GM21576 (cell line): ENCODE measurements around the gene WASHC2A.
"Not testable (repeated sequence)": the region's sequence is repeated elsewhere in the genome, so short reads cannot be mapped to it uniquely, and the experiment has no call there.

ENCODE experiments used
- ATAC-seq: cut with Tn5 transposase; IDR thresholded peaks from one replicate; pipeline ENCODE4 v1.9.1; 2021; ENCODE audit warnings: mild to moderate bottlenecking, moderate library complexity; ENCODE audit not compliant: unreplicated experiment

Gene WASHC2A

DNA sequence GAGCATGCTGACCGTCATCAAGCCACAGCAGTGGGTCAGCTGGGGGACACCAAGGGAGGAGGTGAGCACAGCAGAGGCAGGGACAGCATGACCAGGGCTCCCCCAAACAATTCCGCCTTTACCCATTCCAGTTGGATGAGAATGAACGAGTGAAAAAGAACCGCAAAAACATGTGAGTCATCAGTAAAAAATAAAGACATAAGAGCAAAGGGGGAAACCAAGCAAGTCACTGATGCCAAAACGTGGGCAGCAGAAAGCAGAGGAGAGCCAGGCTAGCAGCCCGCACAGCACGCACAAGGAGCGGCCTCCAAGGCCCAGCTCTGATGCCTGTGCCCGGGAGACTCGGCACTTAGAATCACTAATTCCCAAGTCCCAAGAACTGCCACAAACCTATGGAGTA is 7.8 kb upstream of the WASHC2A start:
- ATAC-seq: not testable (repeated sequence)

DNA sequence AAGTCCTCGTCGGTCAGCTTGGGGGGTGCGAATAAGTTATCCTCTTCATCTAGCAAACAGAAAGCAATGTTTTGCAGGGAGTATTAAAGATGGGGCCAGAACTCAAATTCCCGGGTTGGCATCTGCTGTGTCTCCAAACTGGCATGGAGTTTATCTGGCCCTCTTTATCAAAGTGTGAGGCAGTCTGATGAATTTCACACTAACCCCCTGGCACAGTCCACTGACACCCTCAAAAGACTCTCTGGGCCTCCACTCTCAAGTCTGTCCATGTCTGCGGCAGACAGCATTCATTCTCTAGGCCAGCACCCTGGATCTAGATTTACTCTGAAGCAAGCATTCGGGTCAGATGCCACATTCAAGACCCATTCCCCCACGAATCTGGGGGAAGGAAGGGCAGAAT is 6.2 kb upstream of the WASHC2A start:
- not testable (repeated sequence) for ATAC-seq

DNA sequence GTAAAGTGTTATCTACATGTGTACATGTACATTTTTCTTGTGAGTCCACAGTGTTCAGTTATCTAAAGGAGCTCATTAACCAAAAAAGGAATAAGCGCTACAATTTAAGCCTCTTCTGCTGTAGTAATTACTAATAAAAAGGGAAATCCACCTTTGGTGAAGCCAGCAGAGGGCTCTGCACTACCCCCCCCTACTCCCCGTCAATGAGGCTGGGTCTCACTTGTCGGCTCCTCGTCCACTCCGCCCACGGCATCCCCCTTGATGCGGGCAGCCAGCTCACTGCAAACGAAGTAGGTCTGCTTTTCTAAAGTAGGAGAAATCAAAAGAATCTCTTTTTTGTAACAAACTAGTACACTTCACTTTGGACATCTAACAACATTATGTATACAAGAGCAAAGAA is 4.7 kb upstream of the WASHC2A start:
- ATAC-seq: no peak

DNA sequence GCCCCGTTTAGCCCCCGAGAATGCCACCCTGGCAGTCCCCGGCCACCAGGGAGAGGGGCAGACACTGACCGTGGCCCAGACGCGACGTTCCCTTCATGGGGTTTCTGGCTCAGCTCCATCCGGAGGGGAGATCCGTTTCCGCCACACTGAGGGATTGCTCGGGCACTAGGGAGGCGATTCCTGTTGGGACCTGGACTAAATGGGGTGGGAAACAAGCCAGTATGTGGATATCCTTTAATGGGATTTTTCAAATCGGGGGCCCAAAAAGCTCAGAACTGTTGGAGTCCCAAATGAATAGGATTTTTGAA is 552 bp downstream of the WASHC2A start:
- ATAC-seq: not testable (repeated sequence)

DNA sequence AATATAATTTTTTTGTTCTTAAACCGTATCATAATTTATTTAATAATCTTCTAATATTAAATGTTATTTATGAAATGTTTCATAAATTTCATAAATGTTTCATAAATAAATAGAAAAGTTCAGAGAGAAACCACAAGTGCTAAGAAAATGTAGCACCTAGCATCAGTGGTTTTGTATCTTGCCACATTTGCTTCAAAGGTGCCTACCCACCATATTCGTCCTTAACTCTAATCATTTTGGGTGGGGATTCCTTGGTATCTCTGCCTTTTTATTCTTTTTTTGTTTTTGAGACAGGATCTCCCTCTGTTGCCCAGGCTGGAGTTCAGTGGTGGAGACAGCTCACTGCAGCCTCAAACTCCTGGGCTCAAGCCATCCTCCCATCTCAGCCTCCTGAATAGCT is 7.4 kb downstream of the WASHC2A start:
- not testable (repeated sequence) for ATAC-seq

DNA sequence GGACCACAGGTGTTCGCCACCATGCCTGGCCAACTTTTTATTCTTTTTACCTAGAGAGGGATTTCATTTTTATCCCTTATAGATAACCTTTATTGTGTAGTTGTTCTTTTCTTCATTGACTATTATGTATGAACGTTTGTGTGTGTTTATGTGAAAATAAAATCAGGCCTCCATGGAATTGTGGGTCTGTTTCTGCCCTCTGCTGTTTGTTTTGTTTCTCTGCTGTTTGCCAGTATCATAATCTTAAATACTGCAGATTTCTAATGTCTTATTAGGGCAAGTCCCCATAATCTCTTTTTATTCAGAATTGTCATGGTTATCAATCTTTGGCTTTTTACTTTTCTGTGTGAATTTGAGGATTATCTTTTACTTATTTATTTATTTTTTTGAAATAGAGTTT is 7.8 kb downstream of the WASHC2A start:
- ATAC-seq: not testable (repeated sequence)

DNA sequence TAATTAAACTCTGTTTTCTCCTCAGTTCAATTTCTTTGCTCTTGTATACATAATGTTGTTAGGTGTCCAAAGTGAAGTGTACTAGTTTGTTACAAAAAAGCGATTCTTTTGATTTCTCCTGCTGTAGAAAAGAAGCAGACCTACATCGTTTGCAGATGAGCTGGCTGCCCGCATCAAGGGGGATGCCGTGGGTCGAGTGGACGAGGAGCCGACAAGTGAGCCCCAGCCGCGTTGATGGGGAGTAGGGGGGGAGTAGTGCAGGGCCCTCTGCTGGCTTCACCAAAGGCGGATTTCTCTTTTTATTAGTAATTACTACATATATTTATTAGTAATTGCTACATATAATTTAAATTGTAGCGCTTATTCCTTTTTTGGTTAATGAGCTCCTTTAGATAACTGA is 23.6 kb downstream of the WASHC2A start:
- not testable (repeated sequence) for ATAC-seq

DNA sequence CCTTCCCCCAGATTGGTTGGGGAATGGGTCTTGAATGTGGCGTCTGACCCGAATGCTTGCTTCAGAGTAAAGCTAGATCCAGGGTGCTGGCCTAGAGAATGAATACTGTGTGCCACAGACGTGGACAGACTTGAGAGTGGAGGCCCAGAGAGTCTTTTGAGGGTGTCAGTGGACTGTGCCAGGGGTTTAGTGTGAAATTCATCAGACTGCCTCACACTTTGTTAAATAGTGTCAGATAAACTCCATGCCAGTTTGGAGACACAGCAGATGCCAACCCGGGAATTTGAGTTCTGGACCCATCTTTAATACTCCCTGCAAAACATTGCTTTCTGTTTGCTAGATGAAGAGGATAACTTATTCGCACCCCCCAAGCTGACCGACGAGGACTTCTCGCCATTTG is 25.2 kb downstream of the WASHC2A start:
- ATAC-seq: not testable (repeated sequence)

DNA sequence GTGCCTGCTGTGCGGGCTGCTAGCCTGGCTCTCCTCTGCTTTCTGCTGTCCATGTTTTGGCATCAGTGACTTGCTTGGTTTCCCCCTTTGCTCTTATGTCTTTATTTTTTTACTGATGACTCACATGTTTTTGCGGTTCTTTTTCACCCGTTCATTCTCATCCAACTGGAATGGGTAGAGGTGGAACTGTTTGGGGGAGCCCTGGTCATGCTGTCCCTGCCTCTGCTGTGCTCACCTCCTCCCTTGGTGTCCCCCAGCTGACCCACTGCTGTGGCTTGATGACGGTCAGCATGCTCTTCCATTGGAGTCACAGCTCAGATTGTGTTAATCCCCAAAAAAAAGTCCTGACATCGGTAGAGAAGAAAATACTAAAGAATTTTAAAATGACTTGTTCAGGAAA is 26.9 kb downstream of the WASHC2A start:
- ATAC-seq: not testable (repeated sequence)

DNA sequence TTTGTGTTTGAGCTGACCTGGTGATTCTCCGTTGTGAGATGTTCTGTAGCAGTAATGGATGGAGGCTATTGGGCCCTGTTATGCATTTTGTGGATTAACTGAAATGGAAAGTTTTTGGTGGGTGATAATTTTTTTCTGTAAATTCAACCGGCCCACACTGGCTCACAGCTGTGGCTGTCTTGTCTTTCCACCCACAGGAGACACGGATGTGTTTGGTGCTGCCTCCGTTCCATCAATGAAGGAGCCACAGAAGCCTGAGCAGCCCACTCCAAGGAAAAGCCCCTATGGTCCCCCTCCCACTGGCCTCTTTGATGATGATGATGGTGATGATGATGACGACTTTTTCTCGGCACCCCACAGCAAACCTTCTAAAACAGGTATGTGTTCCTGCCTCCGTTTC is 27.6 kb downstream of the WASHC2A start:
- not testable (repeated sequence) for ATAC-seq

DNA sequence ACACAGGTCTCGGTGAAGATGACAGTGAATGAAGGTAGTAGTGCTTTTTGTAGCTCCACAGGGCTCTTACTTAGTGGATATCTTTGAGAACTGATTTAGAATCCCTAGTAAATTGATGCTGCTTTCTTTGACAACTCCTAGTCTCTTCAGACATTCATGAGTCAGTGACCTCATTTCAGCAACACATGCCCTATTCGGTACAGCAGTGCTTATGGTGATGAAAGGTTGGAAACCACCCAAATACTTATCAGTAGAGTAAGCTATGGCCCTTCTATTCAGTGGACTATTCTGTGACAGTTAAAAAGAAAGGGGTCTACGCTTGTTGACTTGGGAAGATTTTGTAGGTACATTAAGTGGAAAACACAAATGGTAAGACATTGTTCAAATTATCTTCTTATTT is 29.0 kb downstream of the WASHC2A start:
- not testable (repeated sequence) for ATAC-seq

DNA sequence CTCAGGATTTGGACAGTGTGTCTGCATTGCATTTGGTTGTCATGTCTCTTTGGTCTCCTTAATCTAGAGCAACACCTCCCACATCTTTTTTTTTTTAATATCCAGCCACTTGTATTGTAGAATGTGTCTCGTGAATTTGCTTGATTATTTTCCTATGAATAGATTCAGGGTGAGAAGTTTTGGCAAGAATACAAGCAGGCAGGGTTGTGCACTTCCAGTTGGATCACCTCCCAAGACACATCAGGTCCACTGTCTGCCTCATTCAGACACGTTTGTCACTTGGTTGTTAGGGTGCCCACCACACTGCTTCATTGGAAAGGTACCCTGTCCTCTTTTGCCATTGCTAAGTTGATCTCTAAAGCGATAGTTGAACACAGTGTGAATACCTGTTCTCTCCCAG is 30.9 kb downstream of the WASHC2A start:
- ATAC-seq: not testable (repeated sequence)

DNA sequence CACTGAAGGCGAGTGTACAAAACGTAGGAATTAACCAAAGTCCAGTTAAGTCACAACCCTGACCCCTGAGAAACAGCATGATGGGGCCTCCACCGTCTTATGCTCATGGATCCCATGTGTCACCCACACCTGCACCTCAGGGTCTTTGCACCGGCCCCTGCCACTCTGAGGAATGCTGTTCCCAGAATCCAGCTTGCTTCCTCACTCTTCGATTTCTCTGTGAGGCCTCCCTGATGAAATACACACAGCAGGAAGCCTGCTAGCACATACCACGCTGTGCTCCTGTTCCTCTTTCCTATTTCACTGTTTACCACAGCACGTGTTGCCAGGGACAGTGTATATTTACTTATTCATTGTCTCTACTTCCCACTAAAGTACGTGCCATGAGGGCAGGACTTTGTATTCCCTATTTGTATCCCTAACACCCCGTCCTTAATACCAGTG is 33.4 kb downstream of the WASHC2A start:
- not testable (repeated sequence) for ATAC-seq

DNA sequence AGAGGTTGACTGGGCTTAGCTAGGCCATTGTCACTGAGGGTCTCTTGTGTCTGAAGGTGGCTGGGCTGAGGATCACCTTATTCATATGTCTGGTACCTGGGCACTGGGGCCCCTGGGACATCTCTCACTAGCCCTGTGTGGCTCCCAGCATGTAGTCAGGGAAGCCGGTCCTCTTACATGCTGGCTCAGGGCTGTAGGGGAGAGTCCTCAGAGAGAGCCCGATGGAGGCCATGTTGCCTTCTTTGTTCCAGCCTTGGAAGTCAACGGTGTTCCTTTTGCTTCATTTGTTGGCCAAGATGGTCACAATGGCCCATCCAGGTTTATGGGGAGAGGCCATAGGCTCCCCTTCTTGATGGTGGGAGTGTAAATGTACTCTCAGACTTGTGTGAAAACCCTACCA is 34.0 kb downstream of the WASHC2A start:
- ATAC-seq: not testable (repeated sequence)

DNA sequence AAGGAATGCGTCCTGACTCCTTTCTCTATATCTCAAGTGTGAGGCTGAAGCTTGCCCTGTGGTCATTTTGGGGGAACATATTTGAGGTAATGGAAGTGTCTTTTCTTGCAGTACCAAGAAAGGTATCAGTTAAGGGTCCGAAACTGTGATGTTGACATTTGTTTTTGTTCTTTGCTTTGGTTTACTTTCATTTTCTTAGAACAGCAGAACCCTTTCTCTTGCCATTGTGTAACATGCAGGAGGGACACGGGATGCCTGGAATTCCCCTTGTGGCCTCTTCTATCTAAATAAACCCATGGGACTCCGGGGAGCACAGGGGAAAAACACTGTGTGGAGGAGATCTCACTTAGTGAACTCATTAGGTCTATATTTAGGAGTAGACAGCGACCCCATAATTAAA is 34.5 kb downstream of the WASHC2A start:
- ATAC-seq: peak; percentile 74

DNA sequence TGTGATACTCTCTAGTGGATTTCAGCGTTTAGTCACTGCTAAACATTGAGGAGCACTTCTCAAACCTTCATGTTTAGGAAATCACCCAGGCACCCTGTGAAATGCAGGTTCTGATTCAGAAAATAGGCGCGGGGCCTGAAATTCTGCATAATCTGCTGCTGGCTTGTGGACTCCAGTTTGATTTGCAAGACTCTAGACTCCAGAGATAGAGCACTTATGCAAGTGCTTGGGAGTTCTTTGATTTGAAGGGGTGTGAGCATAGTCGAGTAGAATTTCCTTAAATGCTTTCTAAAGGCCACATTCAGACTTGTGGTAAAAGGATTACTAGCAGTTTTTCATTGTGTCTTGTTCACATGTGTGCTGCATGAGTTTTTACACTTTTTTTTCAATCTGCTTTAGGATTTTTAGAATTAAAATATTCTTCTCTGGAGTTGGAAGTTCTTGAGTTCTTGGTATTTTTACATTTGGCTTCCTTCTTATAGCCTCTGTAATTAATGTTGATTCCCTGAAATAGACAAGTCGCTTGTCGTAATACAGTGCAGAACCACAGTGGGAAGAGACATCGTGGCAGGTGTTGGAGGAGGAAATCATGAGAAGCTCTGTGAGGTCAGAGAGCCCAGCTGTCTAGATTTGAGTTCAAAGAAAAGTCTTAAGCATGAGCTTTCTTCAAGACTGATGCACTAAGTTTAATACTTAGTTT is 41.4 kb downstream of the WASHC2A start:
- not testable (repeated sequence) for ATAC-seq

DNA sequence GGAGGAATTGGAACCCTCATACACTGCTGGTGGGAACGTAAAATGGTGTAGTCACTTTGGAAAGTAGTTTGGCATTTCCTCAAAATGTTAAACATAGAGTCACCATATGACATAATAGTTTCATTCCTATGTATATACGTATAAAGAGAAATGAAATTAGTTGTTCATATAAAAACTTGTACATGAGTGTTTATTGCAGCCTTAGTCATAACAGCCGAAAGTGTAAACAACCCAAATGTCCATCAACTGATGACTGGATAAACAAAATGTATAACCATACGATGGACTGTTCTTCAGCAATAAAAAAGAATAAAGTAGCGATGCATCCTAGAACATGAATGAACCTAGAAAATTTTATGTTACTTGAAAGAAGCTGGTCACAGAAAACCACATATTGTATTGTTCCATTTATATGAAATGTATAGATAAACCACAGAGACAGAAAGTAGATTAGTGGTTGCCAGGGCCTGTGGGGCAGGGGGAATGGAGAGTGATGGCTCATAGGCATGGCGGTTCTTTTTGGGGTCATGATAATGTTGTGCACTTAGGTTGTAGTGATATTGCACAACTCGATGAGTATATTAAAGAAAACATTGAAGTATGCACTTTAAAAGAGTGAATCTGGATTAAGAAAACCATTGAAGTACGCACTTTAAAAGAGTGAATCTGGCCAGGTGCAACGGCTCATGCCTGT is 44.8 kb downstream of the WASHC2A start:
- ATAC-seq: not testable (repeated sequence)

DNA sequence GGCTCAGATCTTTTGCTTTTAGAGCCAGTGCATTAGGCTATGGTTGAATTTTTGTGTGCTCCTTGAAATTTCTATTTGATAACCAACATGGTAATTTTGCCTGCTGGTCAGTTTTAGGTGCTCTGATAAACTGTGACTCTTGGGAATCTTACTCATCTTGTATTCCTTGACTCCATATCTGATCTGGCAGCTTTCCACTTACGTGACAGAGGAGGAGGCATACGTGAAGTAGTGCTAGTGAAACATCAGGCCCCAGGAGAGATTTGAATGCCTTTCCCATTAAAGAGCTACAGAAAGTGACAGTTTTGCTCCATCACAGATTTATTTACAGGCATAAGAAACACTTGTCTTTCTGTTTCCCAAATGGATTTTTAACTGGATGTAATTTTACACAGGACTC is 59.0 kb downstream of the WASHC2A start:
- ATAC-seq: not testable (repeated sequence)

DNA sequence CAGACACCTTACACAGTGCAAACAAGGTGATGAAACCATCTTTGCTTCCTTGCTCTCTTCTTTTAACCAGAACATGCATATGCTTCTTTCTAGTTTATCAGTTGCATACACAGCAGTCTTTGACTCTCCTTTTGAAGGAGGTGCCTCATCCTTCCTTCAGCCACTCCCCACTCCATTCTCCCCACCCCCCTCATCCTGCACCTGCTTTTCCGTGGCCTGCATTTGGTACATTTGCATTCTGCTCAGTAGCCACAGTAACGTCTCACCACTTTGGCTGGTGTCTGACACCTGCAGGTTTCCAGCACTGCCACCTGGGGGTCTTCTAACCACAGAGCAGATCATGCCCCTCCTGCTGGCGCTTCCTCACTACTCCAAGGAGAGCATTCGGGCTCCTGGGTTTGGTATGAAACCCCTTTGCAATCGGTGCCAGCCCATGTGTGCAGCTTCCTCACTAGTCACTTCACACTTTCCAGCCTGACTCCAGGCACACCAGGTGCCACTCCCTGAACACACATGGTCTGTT is 60.1 kb downstream of the WASHC2A start:
- not testable (repeated sequence) for ATAC-seq

DNA sequence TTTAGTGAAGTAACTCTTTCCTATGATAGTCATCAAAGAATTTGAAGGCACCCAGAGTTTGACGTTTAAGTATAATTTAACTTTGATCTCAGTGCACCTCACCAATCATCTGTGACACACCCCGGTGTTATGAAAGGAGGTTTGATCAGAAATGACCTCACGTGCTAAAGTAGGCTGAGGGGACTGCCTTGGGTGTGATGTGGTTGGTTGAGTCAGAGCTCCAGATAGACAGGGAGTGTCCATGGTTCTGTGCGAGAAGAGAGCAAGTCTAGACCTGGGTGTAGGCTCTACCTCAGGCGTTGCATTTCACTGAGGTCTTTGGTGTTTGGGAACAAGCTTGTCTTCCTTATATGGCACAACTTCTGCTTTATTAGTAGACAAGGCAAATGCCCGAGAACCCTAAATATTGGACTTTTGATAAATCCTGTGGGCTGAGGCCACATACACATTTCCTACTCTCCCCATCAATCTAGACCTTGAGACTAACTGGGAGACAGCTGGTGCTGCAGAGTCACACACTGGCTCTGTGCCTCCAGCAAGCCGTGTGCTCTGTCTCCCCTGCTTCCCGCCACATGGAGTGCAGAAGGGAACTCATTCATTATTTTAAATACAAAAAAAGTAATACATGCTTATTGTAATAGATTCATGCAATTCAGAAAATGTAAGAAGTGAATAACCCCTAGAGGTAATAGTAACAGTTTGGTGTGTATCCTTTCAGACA is 63.7 kb downstream of the WASHC2A start:
- not testable (repeated sequence) for ATAC-seq

DNA sequence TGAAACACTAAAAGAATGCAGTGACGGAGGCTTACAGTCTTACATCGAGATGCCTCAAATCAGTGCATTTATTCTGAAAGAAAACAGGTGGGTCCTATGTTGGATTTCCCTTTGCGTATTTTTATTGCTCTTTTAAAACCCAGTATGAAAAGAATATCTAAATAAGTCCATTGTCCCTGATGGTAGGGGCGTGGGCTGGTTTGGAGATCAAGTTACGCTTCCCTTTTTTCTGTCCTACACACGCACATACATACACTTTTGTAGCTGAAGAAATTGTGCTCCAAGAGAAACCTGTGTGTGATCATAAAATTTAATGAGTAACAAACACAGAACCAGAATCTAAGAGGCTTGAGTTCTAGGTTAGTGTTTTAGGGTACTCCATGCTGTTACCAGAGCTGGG is 64.6 kb downstream of the WASHC2A start:
- ATAC-seq: not testable (repeated sequence)

DNA sequence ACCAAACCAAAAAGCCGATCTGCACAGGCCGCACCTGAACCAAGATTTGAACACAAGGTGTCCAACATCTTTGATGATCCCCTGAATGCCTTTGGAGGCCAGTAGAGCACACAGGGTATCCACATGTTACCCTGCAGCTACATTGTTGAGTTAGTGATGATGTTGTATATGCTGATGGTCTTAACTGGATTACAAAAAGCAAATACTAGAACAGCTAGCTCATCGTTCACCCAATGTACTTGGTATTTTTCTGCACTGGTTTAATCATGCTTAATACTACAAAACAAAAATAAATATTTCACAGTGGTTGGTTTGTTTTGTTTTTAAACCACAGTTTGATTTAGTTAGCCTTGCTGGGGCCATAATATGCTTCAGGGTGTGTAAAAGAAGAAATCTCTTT is 65.1 kb downstream of the WASHC2A start:
- ATAC-seq: not testable (repeated sequence)
